SIG-M5 treated with dmso at 0.1 percent for 504 hours (cell line): ENCODE measurements around the gene ADCY3.

Experiments used
- DNase-seq: peaks from one replicate; lab custom pipeline; 2025; ENCODE audit not compliant: unreplicated experiment; lab: John Stamatoyannopoulos, UW

ADCY3 gene

GRCh38 chr2:24906466-24906865, 13.6 kb downstream of the ADCY3 start:
- no peak for DNase-seq

GRCh38 chr2:24903161-24904103, 16.6 kb downstream of the ADCY3 start:
- no peak for DNase-seq

- no peak for DNase-seq
Observed at GRCh38 chr2:24899361-24899910, 20.6 kb downstream of the ADCY3 start.

- DNase-seq, result no peak
Observed at GRCh38 chr2:24898122-24899109, 21.6 kb downstream of the ADCY3 start.

- DNase-seq, result no peak
Observed at GRCh38 chr2:24894750-24895149, 25.3 kb downstream of the ADCY3 start.

- DNase-seq, result no peak
Observed at GRCh38 chr2:24893934-24894333, 26.1 kb downstream of the ADCY3 start.

- no peak for DNase-seq
Observed at GRCh38 chr2:24892928-24893327, 27.1 kb downstream of the ADCY3 start.

GRCh38 chr2:24891201-24891600, 28.8 kb downstream of the ADCY3 start:
- DNase-seq, result no peak

GRCh38 chr2:24889221-24889620, 30.8 kb downstream of the ADCY3 start:
- DNase-seq, result no peak

- no peak for DNase-seq
Observed at GRCh38 chr2:24888177-24888576, 31.9 kb downstream of the ADCY3 start.

GRCh38 chr2:24887307-24887874, 32.6 kb downstream of the ADCY3 start:
- no peak for DNase-seq

- DNase-seq, result peak; percentile 24
Observed at GRCh38 chr2:24886691-24887304, 33.2 kb downstream of the ADCY3 start.

- DNase-seq, result no peak
Observed at GRCh38 chr2:24886126-24886501, 33.9 kb downstream of the ADCY3 start.

- DNase-seq, result no peak
Observed at GRCh38 chr2:24885221-24886125, 34.6 kb downstream of the ADCY3 start.

- no peak for DNase-seq
Observed at GRCh38 chr2:24883946-24884345, 36.1 kb downstream of the ADCY3 start.

GRCh38 chr2:24881623-24882022, 38.4 kb downstream of the ADCY3 start:
- no peak for DNase-seq

- no peak for DNase-seq
Observed at GRCh38 chr2:24881158-24881557, 38.9 kb downstream of the ADCY3 start.

- DNase-seq, result no peak
Observed at GRCh38 chr2:24878341-24878740, 41.7 kb downstream of the ADCY3 start.

- DNase-seq, result no peak
Observed at GRCh38 chr2:24877646-24878045, 42.4 kb downstream of the ADCY3 start.

GRCh38 chr2:24877067-24877466, 43.0 kb downstream of the ADCY3 start:
- DNase-seq, result no peak
